ENCODE measurements around the gene NIM1K.

- no peak for TF ChIP-seq CTCF (IDR thresholded peaks at IDR 0.05)
- no peak for TF ChIP-seq POLR2A (IDR thresholded peaks at IDR 0.05)
Observed at GRCh38 chr5:43243270-43243669, 51.2 kb downstream of the NIM1K start.
